ENCODE data around the gene GAB3. TPM values are rescaled to one million over a fixed set of nuclear protein-coding genes. Genes with fewer than 3 reads are reported as not detected.

GAB3 gene
- total RNA-seq, 2 donors from 2014 or later, result 0.66 to 3.4 TPM

DNA sequence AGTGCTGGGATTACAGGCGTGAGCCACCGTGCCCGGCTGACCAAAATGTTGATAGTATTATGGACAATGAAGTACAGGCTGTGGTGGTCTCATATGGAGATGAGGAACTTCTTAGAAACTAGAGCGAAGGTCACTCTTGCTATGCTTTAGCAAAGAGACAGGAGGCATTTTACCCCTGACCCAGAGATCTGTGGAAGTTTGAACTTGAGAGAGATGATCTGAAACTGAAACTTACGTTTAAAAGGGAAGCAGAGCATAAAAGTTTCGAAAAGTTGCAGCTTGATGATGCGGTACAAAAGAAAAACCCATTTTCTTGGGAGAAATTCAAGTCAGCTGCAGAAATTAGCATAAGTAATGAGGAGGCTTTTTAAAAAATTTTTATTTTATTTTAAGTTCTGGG is 89.0 kb downstream of the GAB3 start:
- intact Hi-C loops (cut with DNase I), result no loop called here
- TF ChIP-seq POLR2A (IDR thresholded peaks at IDR 0.05), result no peak
- TF ChIP-seq, protein P1, sequence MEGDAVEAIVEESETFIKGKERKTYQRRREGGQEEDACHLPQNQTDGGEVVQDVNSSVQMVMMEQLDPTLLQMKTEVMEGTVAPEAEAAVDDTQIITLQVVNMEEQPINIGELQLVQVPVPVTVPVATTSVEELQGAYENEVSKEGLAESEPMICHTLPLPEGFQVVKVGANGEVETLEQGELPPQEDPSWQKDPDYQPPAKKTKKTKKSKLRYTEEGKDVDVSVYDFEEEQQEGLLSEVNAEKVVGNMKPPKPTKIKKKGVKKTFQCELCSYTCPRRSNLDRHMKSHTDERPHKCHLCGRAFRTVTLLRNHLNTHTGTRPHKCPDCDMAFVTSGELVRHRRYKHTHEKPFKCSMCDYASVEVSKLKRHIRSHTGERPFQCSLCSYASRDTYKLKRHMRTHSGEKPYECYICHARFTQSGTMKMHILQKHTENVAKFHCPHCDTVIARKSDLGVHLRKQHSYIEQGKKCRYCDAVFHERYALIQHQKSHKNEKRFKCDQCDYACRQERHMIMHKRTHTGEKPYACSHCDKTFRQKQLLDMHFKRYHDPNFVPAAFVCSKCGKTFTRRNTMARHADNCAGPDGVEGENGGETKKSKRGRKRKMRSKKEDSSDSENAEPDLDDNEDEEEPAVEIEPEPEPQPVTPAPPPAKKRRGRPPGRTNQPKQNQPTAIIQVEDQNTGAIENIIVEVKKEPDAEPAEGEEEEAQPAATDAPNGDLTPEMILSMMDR (IDR thresholded peaks at IDR 0.05), result no peak
- WGBS, 2 donors, result 66 to 76% methylated on average over 4 to 7 of the region's 7 CpGs
- ATAC-seq, result no peak
- Histone ChIP-seq H3K4me3 (no peak overlapping the region), H3K36me3 (replicated peaks in 1 of 2; ENCODE audit: insufficient read depth in 1 of 2, low read depth in 2 of 2) (no peaks in the 10 kb centered on the region), H3K27ac (no peak overlapping the region), H3K4me1 (no peaks in the 10 kb centered on the region), H3K27me3 (no peaks in the 10 kb centered on the region), H3K9me3 (no peaks in the 10 kb centered on the region)
- no peak for DNase-seq

DNA sequence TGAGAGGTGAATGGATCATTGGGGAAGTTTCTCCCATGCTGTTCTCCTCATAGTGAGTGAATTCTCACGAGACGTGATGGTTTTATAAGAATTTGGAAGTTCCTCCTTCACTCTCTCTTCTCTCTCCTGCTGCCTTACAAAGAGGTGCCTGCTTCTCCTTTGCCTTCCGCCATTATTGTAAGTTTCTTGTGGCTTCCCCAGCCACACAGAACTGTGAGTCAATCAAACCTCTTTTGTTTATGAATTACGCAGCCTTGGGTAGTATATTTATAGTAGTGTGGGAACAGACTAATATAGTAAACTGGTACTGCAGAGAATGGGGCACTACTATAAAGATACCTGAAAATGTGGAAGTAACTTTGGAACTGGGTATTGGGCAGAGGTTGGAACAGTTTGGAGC is 89.7 kb downstream of the GAB3 start:
- H3K36me3 ChIP-seq (replicated peaks in 1 of 2; ENCODE audit: insufficient read depth in 1 of 2, low read depth in 2 of 2), result no peaks in the 10 kb centered on the region
- no peaks in the 10 kb centered on the region for H3K9me3 ChIP-seq
- ATAC-seq (no peak), DNase-seq (no peak)
- TF ChIP-seq, protein P1 (IDR thresholded peaks at IDR 0.05), result no peak
- no peak for TF ChIP-seq POLR2A (IDR thresholded peaks at IDR 0.05)
- H3K4me3 ChIP-seq, result no peak overlapping the region
- H3K27ac ChIP-seq, result no peak overlapping the region
- 64 to 65% methylated on average over 4 of the region's 4 CpGs for WGBS, 2 donors
- intact Hi-C loops (cut with DNase I), result no loop called here
- no peaks in the 10 kb centered on the region for H3K4me1 ChIP-seq
- H3K27me3 ChIP-seq, result no peaks in the 10 kb centered on the region

DNA sequence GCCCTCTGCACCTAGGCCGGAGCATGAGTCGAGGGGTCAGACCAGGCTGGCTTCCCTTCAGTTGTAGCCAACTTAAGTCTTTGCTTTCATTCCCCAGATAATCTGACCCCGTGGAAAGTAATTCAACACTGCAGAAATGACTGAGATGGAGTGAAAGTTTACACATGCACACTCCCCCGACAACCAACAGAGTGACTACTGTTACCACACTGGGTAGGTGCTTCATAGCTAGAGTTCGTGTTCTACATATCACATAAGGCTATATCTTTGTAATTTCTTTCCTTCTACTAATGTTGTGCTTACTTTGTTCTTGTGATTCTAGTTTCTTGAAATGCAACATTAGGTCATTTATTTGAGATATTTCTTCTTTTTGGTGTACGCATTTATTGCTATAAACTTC is 90.3 kb downstream of the GAB3 start:
- H3K27me3 ChIP-seq, result no peaks in the 10 kb centered on the region
- no peak overlapping the region for H3K27ac ChIP-seq
- no peaks in the 10 kb centered on the region for H3K36me3 ChIP-seq (replicated peaks in 1 of 2; ENCODE audit: insufficient read depth in 1 of 2, low read depth in 2 of 2)
- TF ChIP-seq, protein P1 (IDR thresholded peaks at IDR 0.05), result no peak
- TF ChIP-seq POLR2A (IDR thresholded peaks at IDR 0.05), result no peak
- ATAC-seq (no peak), DNase-seq (no peak)
- H3K4me3 ChIP-seq, result no peak overlapping the region
- no peaks in the 10 kb centered on the region for H3K4me1 ChIP-seq
- H3K9me3 ChIP-seq, result no peaks in the 10 kb centered on the region
- intact Hi-C loops (cut with DNase I), result no loop called here
- WGBS, 2 donors, result 70 to 88% methylated on average over 3 to 5 of the region's 6 CpGs

DNA sequence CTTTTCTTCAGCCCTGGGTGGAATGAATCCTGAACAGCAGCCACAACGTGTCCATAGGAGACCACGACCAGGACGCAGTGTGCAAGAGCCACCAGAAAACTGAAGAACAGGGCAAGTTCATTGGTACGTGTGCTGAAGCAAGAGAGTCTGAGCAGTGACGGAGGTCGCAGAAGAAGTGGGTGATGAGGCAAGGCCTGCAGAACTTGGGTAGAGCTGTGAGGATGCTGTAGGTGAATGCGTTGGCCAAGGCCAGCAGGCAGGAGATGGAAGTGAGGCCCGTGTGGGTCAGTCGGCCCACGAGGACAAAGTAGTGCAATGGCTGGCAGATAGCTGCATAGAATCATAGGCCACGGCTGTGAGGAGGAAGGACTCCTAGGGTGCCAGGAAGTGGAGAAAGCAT is 91.9 kb downstream of the GAB3 start:
- ATAC-seq (no peak), DNase-seq (no peak)
- no peak overlapping the region for H3K27ac ChIP-seq
- H3K4me3 ChIP-seq, result no peak overlapping the region
- no peaks in the 10 kb centered on the region for H3K27me3 ChIP-seq
- no peaks in the 10 kb centered on the region for H3K9me3 ChIP-seq
- no peaks in the 10 kb centered on the region for H3K36me3 ChIP-seq (replicated peaks in 1 of 2; ENCODE audit: insufficient read depth in 1 of 2, low read depth in 2 of 2)
- 56 to 86% methylated on average over 9 to 11 of the region's 11 CpGs for WGBS, 2 donors
- no peak for TF ChIP-seq POLR2A (IDR thresholded peaks at IDR 0.05)
- TF ChIP-seq, protein P1 (IDR thresholded peaks at IDR 0.05), result no peak
- intact Hi-C loops (cut with DNase I), result no loop called here
- H3K4me1 ChIP-seq, result no peaks in the 10 kb centered on the region

DNA sequence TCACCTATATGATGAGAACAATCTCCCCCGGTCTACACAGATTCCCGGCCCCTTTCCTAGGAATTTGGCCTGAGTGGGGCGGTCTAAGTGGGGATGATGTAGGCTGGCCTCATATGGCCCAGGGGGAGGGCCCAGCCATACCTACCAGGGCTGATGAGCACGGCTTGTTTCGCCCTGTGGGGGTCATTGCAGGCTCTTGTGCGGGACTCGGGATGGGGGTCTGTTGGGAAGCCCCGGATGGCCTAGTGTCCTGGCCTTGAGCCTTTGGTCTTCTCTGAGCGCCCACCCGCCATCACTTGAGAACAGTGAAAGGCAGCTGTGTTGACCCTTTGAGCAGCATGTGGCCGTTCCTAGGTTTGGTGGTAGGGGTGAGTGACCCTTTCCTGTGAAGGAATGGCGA is 92.7 kb downstream of the GAB3 start:
- WGBS, 2 donors, result 83 to 92% methylated on average over 5 to 12 of the region's 12 CpGs
- Histone ChIP-seq H3K27ac (no peak overlapping the region), H3K9me3 (no peaks in the 10 kb centered on the region), H3K4me3 (no peak overlapping the region), H3K27me3 (no peaks in the 10 kb centered on the region), H3K4me1 (no peaks in the 10 kb centered on the region), H3K36me3 (replicated peaks in 1 of 2; ENCODE audit: insufficient read depth in 1 of 2, low read depth in 2 of 2) (no peaks in the 10 kb centered on the region)
- intact Hi-C loops (cut with DNase I), result no loop called here
- DNase-seq (no peak), ATAC-seq (no peak)
- TF ChIP-seq, protein P1 (IDR thresholded peaks at IDR 0.05), result no peak
- no peak for TF ChIP-seq POLR2A (IDR thresholded peaks at IDR 0.05)

Data from body of pancreas (tissue), 4 donors.